Loucy (cell line): Measurements from ENCODE around the gene TANGO6.

Source experiments
- H2AFZ ChIP-seq: fragments of 200-600 bp; sonication (generic); 2 replicates; pipeline ENCODE4 v1.6.0; 2016; ENCODE audit warnings: antibody characterized with exemption, mild to moderate bottlenecking, low read length, moderate library complexity
- H3F3A ChIP-seq: fragments of 200-600 bp; 2 replicates; pipeline ENCODE4 v1.6.0; 2016; ENCODE audit warnings: antibody characterized with exemption, low read depth, mild to moderate bottlenecking
- H3K27me3 ChIP-seq: fragments of 200-600 bp; sonication (generic); 2 replicates; pipeline ENCODE4 v1.6.1; 2014; ENCODE audit warnings: low read length, mild to moderate bottlenecking; ENCODE audit not compliant: insufficient read depth, poor library complexity, severe bottlenecking
- H3K36me3 ChIP-seq: fragments of 200-600 bp; sonication (generic); 2 replicates; pipeline ENCODE4 v1.6.1; 2016; ENCODE audit warnings: low read length; ENCODE audit not compliant: insufficient read depth
- H3K4me1 ChIP-seq: fragments of 200-600 bp; sonication (generic); 2 replicates; pipeline ENCODE4 v1.5.1; 2014; ENCODE audit warnings: low read length, mild to moderate bottlenecking; ENCODE audit not compliant: insufficient read depth, poor library complexity, severe bottlenecking
- H3K4me2 ChIP-seq: fragments of 200-600 bp; sonication (generic); 2 replicates; pipeline ENCODE4 v1.6.0; 2014; ENCODE audit warnings: antibody characterized with exemption, low read length, low read depth, mild to moderate bottlenecking; ENCODE audit not compliant: poor library complexity, severe bottlenecking
- H3K4me3 ChIP-seq: fragments of 200-600 bp; sonication (generic); 2 replicates; pipeline ENCODE4 v1.5.1; 2014; ENCODE audit warnings: low read length, mild to moderate bottlenecking, mixed read lengths; ENCODE audit not compliant: poor library complexity, severe bottlenecking
- H3K79me2 ChIP-seq: fragments of 200-600 bp; sonication (generic); 2 replicates; pipeline ENCODE4 v1.6.1; 2014; ENCODE audit warnings: low read length; ENCODE audit not compliant: insufficient read depth
- H3K9ac ChIP-seq: fragments of 200-600 bp; sonication (generic); 2 replicates; pipeline ENCODE4 v1.6.0; 2014; ENCODE audit warnings: mild to moderate bottlenecking, low read depth, low read length, moderate library complexity; ENCODE audit not compliant: poor library complexity, severe bottlenecking
- H3K9me2 ChIP-seq: fragments of 200-600 bp; sonication (generic); replicated peaks from 2 replicates; pipeline ENCODE4 v1.6.1; 2016; ENCODE audit warnings: low read depth, low read length, mixed read lengths
- H3K9me3 ChIP-seq: fragments of 200-600 bp; sonication (generic); 2 replicates; pipeline ENCODE4 v1.6.1; 2014; ENCODE audit warnings: mild to moderate bottlenecking, antibody characterized with exemption, low read length, low read depth; ENCODE audit not compliant: insufficient read depth
- H4K20me1 ChIP-seq: fragments of 200-600 bp; sonication (generic); 2 replicates; pipeline ENCODE4 v1.6.0; 2014; ENCODE audit warnings: antibody characterized with exemption, low read length, mild to moderate bottlenecking; ENCODE audit not compliant: insufficient read depth, poor library complexity, severe bottlenecking
- EZH2phosphoT487 ChIP-seq: fragments of 200-600 bp; IDR thresholded peaks from 2 replicates; pipeline ENCODE4 v1.6.1; 2018; ENCODE audit warnings: antibody characterized with exemption, mild to moderate bottlenecking, moderate library complexity, borderline replicate concordance
- TF ChIP-seq, protein P1 (sequence below): fragments of 200-600 bp; sonication (generic); conservative IDR thresholded peaks from 2 replicates; pipeline ENCODE4 v1.5.1; 2014; ENCODE audit warnings: mild to moderate bottlenecking, antibody characterized with exemption, low read length

TANGO6 gene

DNA sequence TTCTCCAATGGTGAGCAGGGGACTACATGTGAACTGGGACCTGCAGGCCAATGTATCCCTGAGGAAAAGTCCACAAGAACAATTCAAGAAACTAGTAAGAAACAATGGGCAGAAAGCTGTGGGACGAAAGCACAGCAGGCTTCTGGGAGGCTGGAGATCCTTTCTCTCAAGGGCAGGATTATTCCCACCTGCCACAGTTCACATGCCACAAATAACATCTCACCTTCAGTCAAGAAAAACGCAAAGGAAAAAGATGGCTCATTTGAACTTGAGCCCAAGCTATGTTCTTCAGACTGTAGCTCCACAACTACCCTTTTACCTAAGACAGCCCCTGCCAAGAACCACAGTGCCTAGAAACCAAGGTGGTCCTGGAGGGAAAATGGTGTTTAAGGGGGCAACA, 275.1 kb downstream of the TANGO6 start:
- TF ChIP-seq, protein P1, sequence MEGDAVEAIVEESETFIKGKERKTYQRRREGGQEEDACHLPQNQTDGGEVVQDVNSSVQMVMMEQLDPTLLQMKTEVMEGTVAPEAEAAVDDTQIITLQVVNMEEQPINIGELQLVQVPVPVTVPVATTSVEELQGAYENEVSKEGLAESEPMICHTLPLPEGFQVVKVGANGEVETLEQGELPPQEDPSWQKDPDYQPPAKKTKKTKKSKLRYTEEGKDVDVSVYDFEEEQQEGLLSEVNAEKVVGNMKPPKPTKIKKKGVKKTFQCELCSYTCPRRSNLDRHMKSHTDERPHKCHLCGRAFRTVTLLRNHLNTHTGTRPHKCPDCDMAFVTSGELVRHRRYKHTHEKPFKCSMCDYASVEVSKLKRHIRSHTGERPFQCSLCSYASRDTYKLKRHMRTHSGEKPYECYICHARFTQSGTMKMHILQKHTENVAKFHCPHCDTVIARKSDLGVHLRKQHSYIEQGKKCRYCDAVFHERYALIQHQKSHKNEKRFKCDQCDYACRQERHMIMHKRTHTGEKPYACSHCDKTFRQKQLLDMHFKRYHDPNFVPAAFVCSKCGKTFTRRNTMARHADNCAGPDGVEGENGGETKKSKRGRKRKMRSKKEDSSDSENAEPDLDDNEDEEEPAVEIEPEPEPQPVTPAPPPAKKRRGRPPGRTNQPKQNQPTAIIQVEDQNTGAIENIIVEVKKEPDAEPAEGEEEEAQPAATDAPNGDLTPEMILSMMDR = no peak
- TF ChIP-seq EZH2phosphoT487 = no peak
- Histone ChIP-seq H3K4me1 (no peaks in the 10 kb centered on the region), H2AFZ (no peak overlapping the region), H3F3A (no peaks in the 10 kb centered on the region), H3K9me3 (no peaks in the 10 kb centered on the region), H3K79me2 (no peaks in the 10 kb centered on the region), H3K4me3 (no peak overlapping the region), H3K36me3 (peaks cover 44% of the 10 kb centered on the region; the same call in 1 of the 2 replicates), H3K27me3 (no peaks in the 10 kb centered on the region), H3K9me2 (no peaks in the 10 kb centered on the region), H3K4me2 (no peak overlapping the region), H4K20me1 (peaks cover 1% of the 10 kb centered on the region), H3K9ac (no peak overlapping the region)

DNA sequence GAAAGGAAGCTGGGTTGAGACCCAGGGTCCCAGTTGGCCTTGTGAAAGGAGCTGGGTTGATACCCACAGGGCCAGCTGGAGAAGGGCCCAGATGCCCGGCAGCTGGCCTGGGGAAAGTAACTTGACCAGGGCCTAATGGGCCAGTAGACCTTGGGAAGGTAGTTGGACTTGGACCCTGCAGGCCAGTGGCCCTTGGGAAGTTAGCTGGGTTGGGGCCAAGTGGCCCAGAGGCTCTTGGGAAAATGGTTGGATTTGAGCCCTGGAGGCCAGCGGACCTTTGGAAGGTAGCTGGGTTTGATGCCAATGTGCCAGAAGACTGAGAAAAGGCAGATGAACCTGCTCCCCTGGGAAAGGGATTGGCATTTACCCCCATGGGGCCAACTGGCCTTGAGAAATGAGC, 275.7 kb downstream of the TANGO6 start:
- Histone ChIP-seq H3K9me2 (no peaks in the 10 kb centered on the region), H4K20me1 (peaks cover 5% of the 10 kb centered on the region), H3K4me3 (no peak overlapping the region), H3K9me3 (no peaks in the 10 kb centered on the region), H3K79me2 (no peaks in the 10 kb centered on the region), H3K27me3 (no peaks in the 10 kb centered on the region), H2AFZ (no peak overlapping the region), H3F3A (no peaks in the 10 kb centered on the region), H3K4me2 (no peak overlapping the region), H3K9ac (no peak overlapping the region), H3K4me1 (no peaks in the 10 kb centered on the region), H3K36me3 (peaks cover 44% of the 10 kb centered on the region; the same call in 1 of the 2 replicates)
- TF ChIP-seq, protein P1 = no peak
- TF ChIP-seq EZH2phosphoT487 = no peak

DNA sequence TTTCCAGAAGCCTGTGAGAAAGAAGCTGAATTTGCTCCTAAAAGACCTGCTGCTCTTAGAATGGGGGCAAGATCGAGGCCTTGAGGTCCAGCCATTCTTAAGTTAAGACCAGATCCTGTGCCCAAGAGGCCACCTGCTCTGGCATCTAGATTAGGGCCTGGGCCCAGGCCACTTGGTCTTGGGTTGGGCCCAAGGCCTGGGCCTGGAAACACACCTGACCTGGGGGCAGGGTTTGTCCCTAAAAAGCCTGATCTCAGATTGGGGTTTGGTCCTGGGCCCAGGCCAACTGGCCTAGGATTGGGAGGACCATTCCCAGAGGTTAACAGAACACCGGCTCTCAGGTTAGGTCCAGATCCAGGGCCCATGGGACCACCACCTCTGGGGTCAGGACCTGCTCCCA, 276.2 kb downstream of the TANGO6 start:
- Histone ChIP-seq H3K9me3 (no peaks in the 10 kb centered on the region), H3K36me3 (peaks cover 44% of the 10 kb centered on the region; the same call in 1 of the 2 replicates), H3K27me3 (no peaks in the 10 kb centered on the region), H3K4me2 (no peak overlapping the region), H2AFZ (no peak overlapping the region), H3K79me2 (no peaks in the 10 kb centered on the region), H3K9me2 (no peaks in the 10 kb centered on the region), H3K4me1 (no peaks in the 10 kb centered on the region), H4K20me1 (peaks cover 5% of the 10 kb centered on the region), H3K4me3 (no peak overlapping the region), H3K9ac (no peak overlapping the region), H3F3A (no peaks in the 10 kb centered on the region)
- TF ChIP-seq, protein P1 = no peak
- no peak for TF ChIP-seq EZH2phosphoT487
